ENCODE results near the gene OR4F6.

- TF ChIP-seq, protein P1, sequence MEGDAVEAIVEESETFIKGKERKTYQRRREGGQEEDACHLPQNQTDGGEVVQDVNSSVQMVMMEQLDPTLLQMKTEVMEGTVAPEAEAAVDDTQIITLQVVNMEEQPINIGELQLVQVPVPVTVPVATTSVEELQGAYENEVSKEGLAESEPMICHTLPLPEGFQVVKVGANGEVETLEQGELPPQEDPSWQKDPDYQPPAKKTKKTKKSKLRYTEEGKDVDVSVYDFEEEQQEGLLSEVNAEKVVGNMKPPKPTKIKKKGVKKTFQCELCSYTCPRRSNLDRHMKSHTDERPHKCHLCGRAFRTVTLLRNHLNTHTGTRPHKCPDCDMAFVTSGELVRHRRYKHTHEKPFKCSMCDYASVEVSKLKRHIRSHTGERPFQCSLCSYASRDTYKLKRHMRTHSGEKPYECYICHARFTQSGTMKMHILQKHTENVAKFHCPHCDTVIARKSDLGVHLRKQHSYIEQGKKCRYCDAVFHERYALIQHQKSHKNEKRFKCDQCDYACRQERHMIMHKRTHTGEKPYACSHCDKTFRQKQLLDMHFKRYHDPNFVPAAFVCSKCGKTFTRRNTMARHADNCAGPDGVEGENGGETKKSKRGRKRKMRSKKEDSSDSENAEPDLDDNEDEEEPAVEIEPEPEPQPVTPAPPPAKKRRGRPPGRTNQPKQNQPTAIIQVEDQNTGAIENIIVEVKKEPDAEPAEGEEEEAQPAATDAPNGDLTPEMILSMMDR (IDR thresholded peaks at IDR 0.05 in 2 of 3, conservative IDR thresholded peaks at IDR 0.05 in 1 of 3; ENCODE audit: insufficient read depth in 2 of 3, low read depth in 1 of 3, low read length in 3 of 3): no peak
- no peak for TF ChIP-seq FOXP1 (CRISPR knock-in tag; IDR thresholded peaks at IDR 0.05)
These were observed 7.1 kb downstream of the OR4F6 start for GRCh38 chr15:101810456-101810855.
